ENCODE measurements around the gene COL10A1.
"Not testable (repeated sequence)": the region's sequence is repeated elsewhere in the genome, so short reads cannot be mapped to it uniquely, and the experiment has no call there.

Gene COL10A1

GRCh38 chr6:116118608-116119007 lies 7.3 kb downstream of the COL10A1 start:
- DNase-seq, result no peak

GRCh38 chr6:116115781-116116180 lies 10.2 kb downstream of the COL10A1 start:
- no peak for DNase-seq

- DNase-seq, result no peak
Observed at GRCh38 chr6:116113386-116113785, 12.5 kb downstream of the COL10A1 start.

GRCh38 chr6:116111552-116112528 lies 14.1 kb downstream of the COL10A1 start:
- no peak for DNase-seq

GRCh38 chr6:116108836-116109235 lies 17.1 kb downstream of the COL10A1 start:
- no peak for DNase-seq

- DNase-seq, result no peak
Observed at GRCh38 chr6:116106146-116106545, 19.8 kb downstream of the COL10A1 start.

GRCh38 chr6:116105247-116105646 lies 20.7 kb downstream of the COL10A1 start:
- DNase-seq, result no peak

GRCh38 chr6:116104636-116105035 lies 21.3 kb downstream of the COL10A1 start:
- DNase-seq, result no peak

- no peak for DNase-seq
Observed at GRCh38 chr6:116102873-116103272, 23.1 kb downstream of the COL10A1 start.

GRCh38 chr6:116101790-116102189 lies 24.1 kb downstream of the COL10A1 start:
- no peak for DNase-seq

- no peak for DNase-seq
Observed at GRCh38 chr6:116101302-116101718, 24.6 kb downstream of the COL10A1 start.

GRCh38 chr6:116100419-116101301 lies 25.3 kb downstream of the COL10A1 start, which contains the start of gene NT5DC1:
Gene NT5DC1 (plus strand): TSS chr6:116100853. CDS start chr6:116100931, 78 bp downstream.
- DNase-seq, result peak; percentile 28

GRCh38 chr6:116099036-116099435 lies 26.9 kb downstream of the COL10A1 start:
- no peak for DNase-seq

- no peak for DNase-seq
Observed at GRCh38 chr6:116096979-116097816, 28.7 kb downstream of the COL10A1 start.

GRCh38 chr6:116096048-116096759 lies 29.7 kb downstream of the COL10A1 start:
- DNase-seq, result not testable (repeated sequence)

- no peak for DNase-seq
Observed at GRCh38 chr6:116094041-116094440, 31.9 kb downstream of the COL10A1 start.

GRCh38 chr6:116090251-116090650 lies 35.7 kb downstream of the COL10A1 start:
- DNase-seq, result no peak

- no peak for DNase-seq
Observed at GRCh38 chr6:116088946-116089345, 37.0 kb downstream of the COL10A1 start.

GRCh38 chr6:116087437-116088027 lies 38.4 kb downstream of the COL10A1 start:
- DNase-seq, result no peak

- no peak for DNase-seq
Observed at GRCh38 chr6:116084284-116084683, 41.6 kb downstream of the COL10A1 start.

GRCh38 chr6:116083052-116083451 lies 42.9 kb downstream of the COL10A1 start:
- no peak for DNase-seq
